Neural progenitor cell (in vitro differentiated cells): Measurements from ENCODE around the gene TUG1.

Experiments used
- EZH2phosphoT487 ChIP-seq: fragments of 200-600 bp; sonication (generic); IDR thresholded peaks from 2 replicates; pipeline ENCODE4 v1.6.1; 2017; ENCODE audit warnings: antibody characterized with exemption
- TF ChIP-seq, protein P1 (sequence below): fragments of 200-600 bp; sonication (generic); IDR thresholded peaks from 2 replicates; pipeline ENCODE4 v1.5.1; 2017; ENCODE audit warnings: antibody characterized with exemption, mild to moderate bottlenecking

DNA sequence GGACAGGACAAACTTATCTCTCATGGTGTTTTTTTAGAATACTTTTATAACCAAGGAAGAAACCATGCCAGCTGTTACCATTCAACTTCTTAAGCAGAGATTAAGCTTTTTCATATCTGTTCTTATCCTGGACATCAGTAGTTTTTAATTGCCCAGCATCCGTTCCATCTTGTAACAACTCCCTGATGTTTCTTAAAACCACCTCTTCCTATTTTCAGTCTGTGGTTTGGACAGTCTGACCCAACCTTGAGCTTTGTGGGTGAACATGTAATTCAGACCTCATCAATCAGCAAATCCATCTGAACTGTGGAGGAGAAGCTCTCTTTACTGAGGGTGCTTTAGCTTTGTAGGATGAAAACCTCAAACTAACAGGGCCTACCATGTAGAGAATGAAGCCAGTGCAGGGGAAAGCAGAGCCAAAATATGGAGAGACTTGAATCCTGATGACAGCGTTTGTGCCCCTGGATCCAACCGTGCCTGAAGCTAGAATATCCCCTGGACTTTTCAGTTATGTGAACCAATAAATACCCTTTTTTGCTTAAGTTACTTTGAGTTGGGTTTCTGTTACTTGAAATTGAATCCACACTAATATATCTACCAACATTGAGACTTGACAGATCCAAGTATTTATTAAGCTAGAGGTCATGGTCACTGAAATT, 9.4 kb downstream of the TUG1 start:
- TF ChIP-seq EZH2phosphoT487, result no peak
- TF ChIP-seq, protein P1, sequence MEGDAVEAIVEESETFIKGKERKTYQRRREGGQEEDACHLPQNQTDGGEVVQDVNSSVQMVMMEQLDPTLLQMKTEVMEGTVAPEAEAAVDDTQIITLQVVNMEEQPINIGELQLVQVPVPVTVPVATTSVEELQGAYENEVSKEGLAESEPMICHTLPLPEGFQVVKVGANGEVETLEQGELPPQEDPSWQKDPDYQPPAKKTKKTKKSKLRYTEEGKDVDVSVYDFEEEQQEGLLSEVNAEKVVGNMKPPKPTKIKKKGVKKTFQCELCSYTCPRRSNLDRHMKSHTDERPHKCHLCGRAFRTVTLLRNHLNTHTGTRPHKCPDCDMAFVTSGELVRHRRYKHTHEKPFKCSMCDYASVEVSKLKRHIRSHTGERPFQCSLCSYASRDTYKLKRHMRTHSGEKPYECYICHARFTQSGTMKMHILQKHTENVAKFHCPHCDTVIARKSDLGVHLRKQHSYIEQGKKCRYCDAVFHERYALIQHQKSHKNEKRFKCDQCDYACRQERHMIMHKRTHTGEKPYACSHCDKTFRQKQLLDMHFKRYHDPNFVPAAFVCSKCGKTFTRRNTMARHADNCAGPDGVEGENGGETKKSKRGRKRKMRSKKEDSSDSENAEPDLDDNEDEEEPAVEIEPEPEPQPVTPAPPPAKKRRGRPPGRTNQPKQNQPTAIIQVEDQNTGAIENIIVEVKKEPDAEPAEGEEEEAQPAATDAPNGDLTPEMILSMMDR, result no peak
